K562 (cell line): ENCODE measurements around the gene MCRS1. TPM values are rescaled to one million over a fixed set of nuclear protein-coding genes. Genes with fewer than 3 reads are reported as not detected.

ENCODE experiments used
- C11orf30 ChIP-seq: fragments of 450-650 bp; IDR thresholded peaks from 2 replicates; pipeline ENCODE4 v1.6.1; 2016; ENCODE audit warnings: low read depth, mild to moderate bottlenecking
- GATAD2A ChIP-seq: fragments of 450-650 bp; IDR thresholded peaks from 2 replicates; pipeline ENCODE4 v1.6.1; 2017
- HNRNPK ChIP-seq: fragments of 200-400 bp; formaldehyde crosslinking; IDR thresholded peaks from one replicate; pipeline ENCODE4 v1.6.1; 2018; ENCODE audit warnings: mild to moderate bottlenecking, low read depth, low read length; ENCODE audit not compliant: poor library complexity, severe bottlenecking
- KDM2B ChIP-seq: fragments of 250-450 bp; sonication (Bioruptor Pico); IDR thresholded peaks from 2 replicates; pipeline ENCODE4 v1.8.0; 2021; ENCODE audit warnings: mild to moderate bottlenecking, moderate library complexity
- KLF13 ChIP-seq: fragments of 450-650 bp; IDR thresholded peaks from 2 replicates; pipeline ENCODE4 v1.6.1; 2016; ENCODE audit warnings: missing genetic modification characterization, low read depth, mild to moderate bottlenecking, missing compliant biosample characterization, moderate library complexity, borderline replicate concordance
- MCM3 ChIP-seq: fragments of 450-650 bp; IDR thresholded peaks from 2 replicates; pipeline ENCODE4 v1.6.1; 2016
- MLLT1 ChIP-seq, 2 experiments: fragments of 450-650 bp; IDR thresholded peaks; 2 replicates each; pipeline ENCODE4 v1.6.1; 2016
- NFE2 ChIP-seq: IDR thresholded peaks from 2 replicates; pipeline ENCODE4 v1.6.1; 2014; ENCODE audit warnings: antibody characterized with exemption, low read depth
- NR2C2 ChIP-seq, 2 experiments: fragments of 200-800 bp in 1 of 2; sonication (Bioruptor generic) in 1 of 2; sonication (generic) in 1 of 2; formaldehyde crosslinking in 1 of 2; IDR thresholded peaks; 2 replicates each; pipeline versions ENCODE4 v1.6.1 to v1.8.0; 2016 to 2022; ENCODE audit warnings: mild to moderate bottlenecking in 1 of 2, missing compliant biosample characterization in 1 of 2, missing genetic modification characterization in 1 of 2, missing genetic modification reagents in 1 of 2
- PTRF ChIP-seq: fragments of 450-650 bp; IDR thresholded peaks from 2 replicates; pipeline ENCODE4 v1.6.1; 2016; ENCODE audit warnings: mild to moderate bottlenecking, missing genetic modification characterization, missing compliant biosample characterization
- SNAPC5 ChIP-seq: fragments of 250-450 bp; sonication (Bioruptor Pico); IDR thresholded peaks from 2 replicates; pipeline ENCODE4 v1.8.0; 2021; ENCODE audit warnings: moderate library complexity, mild to moderate bottlenecking, inconsistent platforms
- SREBF1 ChIP-seq: fragments of 150-350 bp; IDR thresholded peaks from 2 replicates; pipeline ENCODE4 v1.6.1; 2014; ENCODE audit warnings: antibody characterized with exemption, low read depth, low read length, borderline replicate concordance
- SRF ChIP-seq, 2 experiments: fragments of 250-450, 450-650 bp in 1 of 2; sonication (Bioruptor Pico) in 1 of 2; sonication (generic) in 1 of 2; formaldehyde crosslinking; IDR thresholded peaks; 2 replicates each; pipeline versions ENCODE4 v1.5.0 to v1.5.1; 2020 to 2022; ENCODE audit warnings: mild to moderate bottlenecking in 1 of 2, missing genetic modification reagents in 1 of 2
- THRAP3 ChIP-seq: fragments of 450-650 bp; IDR thresholded peaks from 2 replicates; pipeline ENCODE4 v1.6.1; 2016; ENCODE audit warnings: mild to moderate bottlenecking, inconsistent platforms, borderline replicate concordance
- ZBTB26 ChIP-seq: fragments of 450-650 bp; formaldehyde crosslinking; IDR thresholded peaks from 2 replicates; pipeline ENCODE4 v1.4.0; 2022; ENCODE audit warnings: missing genetic modification characterization
- ZHX1 ChIP-seq: fragments of 150-350 bp; conservative IDR thresholded peaks from 2 replicates; pipeline ENCODE4 v1.6.1; 2014; ENCODE audit warnings: low read length
- ZNF184 ChIP-seq: sonication (generic); formaldehyde crosslinking; IDR thresholded peaks from 2 replicates; pipeline ENCODE4 v1.5.0; 2020; ENCODE audit warnings: missing genetic modification reagents
- polyA plus RNA-seq, 8 experiments: library from polyadenylated mRNA; depleted of rRNA in 4 of 8; stranded (reverse) in 5 of 8; unstranded in 3 of 8; fragments of >200 nt; fragmentation: Nextera tagmentation in 2 of 8; fragmentation: Illumina TruSeq in 1 of 8; extraction: Ambion mirVana in 2 of 8; extraction: Trizol in 1 of 8; gene quantifications; 2 replicates each; pipeline versions ENCODE4 v1.2.1 to v1.2.3, GENCODE V29; 2011 to 2014; ENCODE audit warnings: inconsistent platforms in 1 of 8, missing spikeins in 1 of 8
- total RNA-seq, 7 experiments: library from RNA; depleted of rRNA in 6 of 7; stranded (reverse); fragments of >200 nt in 6 of 7; fragmentation: Illumina TruSeq in 2 of 7; extraction: Trizol in 2 of 7; gene quantifications; 2 replicates each; pipeline versions ENCODE4 v1.2.1 to v1.2.3, GENCODE V29; 2011 to 2021; ENCODE audit warnings: low replicate concordance in 1 of 7

Gene MCRS1
- total and polyA plus RNA-seq, 9 of the 15 experiments (the other 6 are each of a cell fraction or from before 2014, with no cell fraction given) = 50.0 to 100 (median 73.2) TPM

- TF ChIP-seq MLLT1 (IDR thresholded peaks at IDR 0.05) (no peak), SNAPC5 (CRISPR knock-in tag) (no peak), ZNF184 (CRISPR knock-in tag) (no peak), KLF13 (tag) (peak; percentile 99), NR2C2 (CRISPR knock-in tag; IDR thresholded peaks at IDR 0.05) (peak; percentile 100), NR2C2 (tag; IDR thresholded peaks at IDR 0.05) (peak; percentile 100), C11orf30 (peak; percentile 87), SREBF1 (0 out of 2 replicates have a peak, but pooled peaks have one; percentile 21), ZHX1 (no peak; the same call in 1 of the 2 replicates), KDM2B (no peak; the same call in 1 of the 2 replicates), SRF (CRISPR knock-in tag; IDR thresholded peaks at IDR 0.05) (peak in 1 of 2 experiments; percentile 53; a peak in 1 of 4 replicates), HNRNPK (no peak), THRAP3 (no peak), ZBTB26 (CRISPR knock-in tag) (no peak), GATAD2A (no peak), NFE2 (no peak), PTRF (tag) (no peak), MCM3 (no peak)
Observed at GRCh38 chr12:49567611-49568441, at the start of gene MCRS1 (continued).
